GM18520 (cell line): ENCODE results near the gene SCAF1.

Experiments used
- ATAC-seq: cut with Tn5 transposase; IDR thresholded peaks from one replicate; pipeline ENCODE4 v1.9.1; 2021; ENCODE audit not compliant: unreplicated experiment

Gene SCAF1

DNA sequence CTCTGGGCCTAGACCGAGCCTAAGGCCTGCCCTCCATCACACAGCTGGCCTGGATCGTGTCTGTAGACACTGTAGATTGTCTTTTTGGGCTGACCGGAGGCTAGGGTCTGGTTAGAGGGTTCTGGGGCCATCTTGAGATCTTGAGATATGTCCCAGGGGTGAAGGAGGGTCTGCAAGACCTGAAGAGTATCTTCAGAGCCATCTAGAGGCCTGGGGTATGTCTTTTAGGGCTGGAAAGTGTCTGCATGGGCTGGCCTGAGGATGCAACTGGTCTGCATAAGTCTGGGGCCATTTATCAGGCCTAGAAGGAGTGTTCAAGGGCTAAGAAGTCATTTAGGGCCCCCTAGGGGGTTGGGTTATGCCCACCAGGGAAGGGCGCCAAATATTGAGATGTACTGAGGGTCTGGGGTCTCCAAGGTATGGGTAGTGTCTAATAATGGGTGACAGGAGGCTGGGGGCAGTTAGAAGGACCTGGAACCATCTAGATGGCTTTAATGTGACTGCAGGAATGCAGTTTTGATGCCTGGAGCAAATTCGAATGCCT is 555 bp downstream of the SCAF1 start:
- no peak for ATAC-seq

DNA sequence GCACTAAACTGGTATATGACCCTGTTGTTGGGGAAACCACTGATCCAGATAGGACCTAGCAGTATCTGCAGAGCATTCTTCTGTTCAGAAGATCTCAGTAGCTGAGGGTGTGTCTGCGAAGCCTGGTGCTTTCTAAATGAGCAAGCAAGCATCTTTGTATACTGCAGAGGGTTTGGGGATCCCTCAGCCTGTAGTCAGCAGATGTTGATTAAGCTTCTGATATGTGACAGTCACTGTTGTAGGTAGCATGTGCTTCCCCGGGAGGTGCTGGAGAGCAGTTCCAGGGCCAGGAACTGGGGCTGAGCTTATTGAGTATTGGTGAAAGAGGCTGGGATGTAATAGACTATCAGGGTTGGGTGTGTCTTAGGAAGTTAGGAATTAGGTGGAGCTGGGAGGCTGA is 1.5 kb downstream of the SCAF1 start:
- ATAC-seq, result no peak

DNA sequence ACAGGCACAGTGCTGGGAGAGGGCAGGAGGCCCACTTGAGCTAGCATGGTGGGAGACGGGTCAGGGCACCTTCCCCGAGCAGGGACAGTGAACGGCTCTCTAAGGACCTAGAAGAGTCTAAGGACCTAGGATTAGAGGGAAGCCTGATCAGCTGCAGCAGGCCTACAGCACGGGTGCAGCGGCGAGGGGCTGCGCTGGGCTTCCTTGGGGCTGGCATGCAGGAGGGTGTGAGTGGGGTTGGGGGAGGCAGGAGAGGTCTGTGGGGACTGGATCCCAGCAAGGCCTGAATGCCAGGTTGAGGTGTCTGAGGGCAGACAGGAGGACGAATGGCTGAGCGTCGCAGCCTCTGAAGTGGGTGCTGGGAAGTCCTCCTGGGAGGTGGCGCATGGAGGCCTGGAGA is 3.6 kb downstream of the SCAF1 start:
- ATAC-seq, result no peak

DNA sequence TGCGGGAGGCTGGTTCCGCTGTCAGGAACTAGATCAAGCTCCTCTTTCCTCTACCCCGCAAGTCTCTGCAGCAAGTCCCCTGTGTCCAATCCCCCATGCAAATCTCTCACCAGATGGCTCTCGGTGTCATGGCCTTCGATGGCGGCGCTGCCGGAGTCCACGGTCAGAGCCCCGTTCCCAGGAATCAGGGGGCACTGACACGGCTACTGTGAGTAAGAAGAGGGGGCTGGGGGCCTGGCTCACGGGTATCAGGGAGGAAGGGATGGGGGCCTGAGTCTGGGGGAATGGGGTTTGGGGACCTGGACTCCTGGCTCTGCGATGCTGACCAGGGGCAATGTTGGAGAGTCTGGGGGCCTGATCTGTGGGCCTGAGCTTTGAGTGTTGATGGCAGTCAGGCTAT is 4.0 kb downstream of the SCAF1 start:
- no peak for ATAC-seq

DNA sequence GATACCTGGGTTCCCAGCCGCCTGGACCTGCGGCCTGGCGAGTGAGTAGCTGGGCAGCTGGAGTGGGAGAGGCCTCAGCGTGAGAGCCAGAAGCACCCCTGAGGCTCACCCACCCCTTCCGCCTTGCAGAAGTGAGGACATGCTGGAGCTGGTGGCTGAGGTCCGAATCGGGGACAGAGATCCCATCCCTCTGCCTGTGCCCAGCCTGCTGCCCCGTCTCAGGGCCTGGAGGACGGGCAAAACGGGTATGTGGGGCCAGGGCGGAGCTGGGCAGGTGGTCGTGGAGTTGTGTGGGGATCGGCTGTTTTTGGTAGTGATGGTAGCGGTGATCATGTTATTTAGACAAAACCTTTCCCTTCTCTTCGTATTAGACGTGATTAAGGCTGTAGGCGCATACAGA is 4.6 kb downstream of the SCAF1 start:
- ATAC-seq, result no peak

DNA sequence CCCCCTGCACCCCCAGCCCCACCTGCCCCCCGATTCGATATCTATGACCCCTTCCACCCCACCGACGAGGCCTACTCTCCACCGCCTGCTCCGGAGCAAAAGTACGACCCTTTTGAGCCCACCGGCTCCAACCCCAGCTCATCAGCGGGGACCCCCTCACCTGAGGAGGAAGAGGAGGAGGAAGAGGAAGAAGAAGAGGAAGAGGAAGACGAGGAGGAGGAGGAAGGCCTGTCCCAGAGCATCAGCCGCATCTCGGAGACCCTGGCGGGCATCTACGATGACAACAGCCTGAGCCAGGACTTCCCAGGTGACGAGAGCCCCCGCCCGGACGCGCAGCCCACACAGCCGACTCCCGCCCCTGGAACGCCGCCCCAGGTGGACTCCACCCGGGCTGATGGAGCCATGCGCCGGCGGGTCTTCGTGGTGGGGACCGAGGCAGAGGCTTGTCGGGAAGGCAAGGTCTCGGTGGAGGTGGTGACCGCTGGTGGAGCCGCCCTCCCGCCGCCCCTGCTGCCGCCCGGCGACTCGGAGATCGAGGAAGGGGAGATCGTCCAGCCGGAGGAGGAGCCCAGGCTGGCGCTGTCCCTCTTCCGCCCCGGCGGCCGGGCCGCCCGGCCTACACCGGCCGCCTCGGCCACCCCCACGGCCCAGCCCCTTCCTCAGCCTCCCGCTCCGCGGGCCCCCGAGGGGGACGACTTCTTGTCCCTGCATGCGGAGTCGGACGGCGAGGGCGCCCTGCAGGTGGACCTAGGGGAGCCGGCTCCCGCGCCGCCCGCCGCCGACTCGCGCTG is 9.2 kb downstream of the SCAF1 start:
- no peak for ATAC-seq

DNA sequence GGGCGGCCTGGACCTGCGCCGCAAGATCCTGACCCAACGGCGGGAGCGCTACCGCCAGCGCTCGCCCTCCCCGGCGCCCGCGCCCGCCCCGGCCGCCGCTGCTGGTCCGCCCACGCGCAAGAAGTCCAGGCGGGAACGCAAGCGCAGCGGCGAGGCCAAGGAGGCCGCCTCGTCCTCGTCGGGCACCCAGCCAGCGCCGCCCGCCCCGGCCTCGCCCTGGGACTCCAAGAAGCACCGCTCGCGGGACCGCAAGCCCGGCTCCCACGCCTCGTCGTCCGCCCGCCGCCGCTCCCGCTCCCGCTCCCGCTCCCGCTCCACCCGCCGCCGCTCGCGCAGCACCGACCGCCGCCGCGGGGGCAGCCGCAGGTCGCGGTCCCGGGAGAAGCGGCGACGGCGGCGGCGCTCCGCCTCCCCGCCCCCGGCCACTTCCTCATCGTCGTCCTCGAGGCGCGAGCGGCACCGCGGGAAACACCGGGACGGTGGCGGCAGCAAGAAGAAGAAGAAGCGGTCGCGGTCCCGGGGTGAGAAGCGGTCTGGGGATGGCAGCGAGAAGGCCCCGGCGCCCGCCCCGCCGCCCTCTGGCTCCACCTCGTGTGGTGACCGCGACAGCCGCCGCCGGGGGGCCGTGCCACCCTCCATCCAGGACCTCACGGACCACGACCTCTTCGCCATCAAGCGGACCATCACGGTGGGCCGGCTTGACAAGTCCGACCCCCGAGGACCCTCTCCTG is 10.0 kb downstream of the SCAF1 start:
- ATAC-seq, result no peak

DNA sequence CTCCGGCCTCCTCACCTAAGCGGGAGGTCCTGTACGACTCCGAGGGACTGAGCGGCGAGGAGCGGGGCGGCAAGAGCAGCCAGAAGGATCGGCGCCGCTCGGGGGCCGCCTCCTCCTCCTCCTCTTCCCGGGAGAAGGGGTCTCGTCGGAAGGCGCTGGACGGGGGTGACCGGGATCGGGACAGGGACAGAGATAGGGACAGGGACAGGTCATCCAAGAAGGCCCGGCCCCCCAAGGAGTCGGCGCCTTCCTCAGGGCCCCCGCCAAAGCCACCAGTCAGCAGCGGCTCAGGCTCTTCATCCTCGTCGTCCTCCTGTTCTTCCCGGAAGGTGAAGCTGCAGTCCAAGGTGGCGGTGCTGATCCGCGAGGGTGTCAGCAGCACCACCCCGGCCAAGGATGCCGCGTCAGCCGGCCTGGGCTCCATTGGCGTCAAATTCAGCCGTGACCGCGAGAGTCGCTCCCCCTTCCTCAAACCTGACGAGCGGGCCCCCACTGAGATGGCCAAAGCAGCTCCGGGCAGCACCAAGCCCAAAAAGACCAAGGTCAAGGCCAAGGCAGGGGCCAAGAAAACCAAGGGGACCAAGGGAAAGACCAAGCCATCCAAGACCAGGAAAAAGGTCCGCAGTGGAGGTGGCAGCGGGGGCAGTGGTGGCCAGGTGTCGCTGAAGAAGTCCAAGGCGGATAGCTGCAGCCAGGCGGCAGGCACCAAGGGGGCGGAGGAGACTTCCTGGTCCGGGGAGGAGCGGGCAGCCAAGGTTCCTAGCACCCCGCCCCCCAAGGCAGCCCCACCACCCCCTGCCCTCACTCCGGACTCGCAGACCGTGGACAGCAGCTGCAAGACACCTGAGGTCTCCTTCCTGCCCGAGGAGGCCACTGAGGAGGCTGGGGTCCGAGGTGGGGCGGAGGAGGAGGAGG is 10.8 kb downstream of the SCAF1 start:
- no peak for ATAC-seq

DNA sequence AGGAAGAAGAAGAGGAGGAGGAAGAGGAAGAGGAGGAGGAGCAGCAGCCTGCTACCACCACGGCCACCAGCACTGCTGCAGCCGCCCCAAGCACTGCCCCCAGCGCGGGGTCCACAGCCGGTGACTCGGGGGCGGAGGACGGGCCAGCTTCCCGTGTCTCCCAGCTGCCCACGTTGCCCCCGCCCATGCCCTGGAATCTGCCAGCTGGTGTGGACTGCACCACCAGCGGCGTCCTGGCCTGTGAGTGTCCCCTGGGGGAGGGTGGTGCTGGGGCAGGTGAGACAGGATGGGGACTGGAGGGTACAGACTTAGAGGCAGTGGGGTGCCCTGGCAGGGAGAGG is 11.4 kb downstream of the SCAF1 start:
- no peak for ATAC-seq

DNA sequence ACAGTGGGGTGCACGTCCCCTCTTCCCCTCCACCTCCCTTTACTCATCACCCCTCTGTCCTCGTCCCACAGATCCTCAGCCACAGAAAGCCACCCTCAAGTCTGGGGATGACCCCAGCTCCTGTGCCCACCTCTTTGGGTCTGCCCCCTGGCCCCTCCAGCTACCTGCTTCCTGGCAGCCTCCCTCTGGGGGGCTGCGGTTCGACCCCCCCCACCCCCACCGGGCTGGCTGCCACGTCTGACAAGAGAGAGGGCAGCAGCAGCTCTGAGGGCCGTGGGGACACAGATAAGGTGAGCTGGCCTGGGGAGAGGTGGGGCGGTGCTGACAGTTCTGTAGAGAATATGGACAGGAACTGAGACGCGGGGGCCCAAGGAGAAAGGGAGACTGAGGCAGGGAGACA is 12.6 kb downstream of the SCAF1 start:
- ATAC-seq, result no peak

DNA sequence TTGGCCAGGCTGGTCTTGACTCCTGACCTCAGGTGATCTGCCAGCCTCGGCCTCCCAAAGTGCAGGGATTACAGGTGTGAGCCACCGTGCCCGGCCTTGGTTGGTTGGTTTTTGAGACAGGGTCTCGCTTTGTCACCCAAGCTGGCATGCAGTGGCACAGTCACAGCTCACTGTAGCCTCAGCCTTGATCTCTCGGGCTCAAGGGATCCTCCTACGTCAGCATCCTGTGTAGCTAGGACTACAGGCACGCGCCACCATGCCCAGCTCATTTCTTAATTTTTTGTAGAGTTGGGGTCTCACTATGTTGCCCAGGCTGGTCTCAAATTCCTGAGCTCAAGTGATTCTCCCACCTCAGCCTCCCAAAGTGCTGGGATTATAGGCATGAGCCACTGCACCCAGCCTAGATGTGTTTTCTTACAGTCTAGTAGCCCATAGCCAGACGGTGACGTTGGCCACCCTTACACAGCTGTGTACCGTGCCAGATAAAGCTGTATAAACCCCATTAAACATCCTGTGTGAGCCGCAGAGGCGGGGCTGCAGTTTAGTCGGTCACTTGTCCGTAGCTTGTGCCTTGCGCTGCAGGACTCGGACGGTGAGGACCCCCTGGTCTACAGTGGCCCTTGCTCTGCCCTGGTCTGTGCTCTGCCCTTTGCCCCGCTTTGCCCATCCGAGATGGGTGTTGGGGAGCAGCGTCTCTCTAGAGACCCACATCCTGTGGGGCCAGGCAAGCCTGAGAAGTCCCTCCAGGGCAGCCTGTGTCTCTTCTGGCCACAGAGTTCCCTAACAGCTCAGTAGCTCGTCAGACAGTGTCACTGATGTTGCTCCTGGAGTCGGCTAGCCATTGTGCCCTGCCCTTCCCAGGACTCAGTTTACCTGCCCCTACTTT is 13.8 kb downstream of the SCAF1 start:
- ATAC-seq, result no peak

DNA sequence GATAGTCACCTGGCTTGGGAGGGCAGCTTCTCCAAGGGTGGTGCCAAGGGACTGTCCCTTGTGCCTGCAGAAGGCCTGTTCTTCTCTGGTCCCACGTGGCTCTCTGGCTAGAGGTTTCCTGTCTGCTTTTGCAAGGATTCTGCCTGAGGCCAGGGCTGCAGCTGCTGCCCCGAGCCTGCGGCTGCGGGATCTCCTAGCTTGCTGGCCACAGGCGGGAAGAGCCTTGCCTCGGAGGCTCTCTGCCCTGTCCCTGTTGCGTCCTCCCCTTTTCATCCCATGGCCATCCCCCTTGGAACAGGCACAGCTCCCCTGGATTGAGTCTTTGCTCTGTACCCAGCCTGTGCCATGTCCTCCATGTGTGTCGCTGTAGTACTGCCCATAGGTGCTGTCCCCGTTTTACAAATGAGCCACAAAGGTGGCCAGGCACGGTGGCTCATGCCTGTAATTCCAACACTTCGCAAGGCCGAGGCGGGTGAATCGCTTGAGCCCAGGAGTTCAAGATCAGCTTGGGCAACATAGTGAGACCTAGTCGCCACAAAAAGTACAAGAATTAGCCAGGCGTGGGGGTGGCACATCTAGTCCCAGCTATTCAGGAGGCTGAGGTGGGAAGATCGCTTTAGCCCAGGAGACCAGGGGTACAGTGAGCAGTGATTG is 14.6 kb downstream of the SCAF1 start:
- ATAC-seq, result no peak

DNA sequence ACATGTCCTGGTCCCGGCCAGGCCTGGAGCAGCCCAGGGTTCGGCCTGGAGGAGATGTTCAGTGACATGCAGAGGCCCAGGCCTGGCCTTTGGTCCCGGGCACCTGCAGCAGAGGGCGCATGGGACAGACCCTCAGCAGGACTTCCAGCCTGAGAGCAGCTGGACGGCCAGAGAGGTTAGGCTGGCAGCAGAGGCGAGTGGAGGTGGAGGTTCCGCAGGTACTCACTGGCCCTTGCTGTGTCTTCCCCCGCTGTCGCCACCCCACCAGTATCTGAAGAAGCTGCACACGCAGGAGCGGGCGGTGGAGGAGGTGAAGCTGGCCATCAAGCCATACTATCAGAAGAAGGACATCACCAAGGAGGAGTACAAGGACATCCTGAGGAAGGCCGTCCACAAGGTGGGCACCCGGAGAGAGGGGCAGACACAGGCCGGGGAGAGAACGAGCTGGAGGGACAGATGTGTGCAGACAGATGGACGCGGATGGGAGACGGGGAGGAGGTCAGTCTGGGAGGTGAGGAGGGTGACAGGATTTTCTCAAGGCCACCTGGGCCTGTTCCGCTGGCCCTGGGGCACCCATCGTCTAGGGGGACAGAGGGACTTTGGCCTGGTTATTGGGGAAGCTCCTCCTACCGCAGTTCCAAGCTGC is 15.6 kb downstream of the SCAF1 start:
- no peak for ATAC-seq

DNA sequence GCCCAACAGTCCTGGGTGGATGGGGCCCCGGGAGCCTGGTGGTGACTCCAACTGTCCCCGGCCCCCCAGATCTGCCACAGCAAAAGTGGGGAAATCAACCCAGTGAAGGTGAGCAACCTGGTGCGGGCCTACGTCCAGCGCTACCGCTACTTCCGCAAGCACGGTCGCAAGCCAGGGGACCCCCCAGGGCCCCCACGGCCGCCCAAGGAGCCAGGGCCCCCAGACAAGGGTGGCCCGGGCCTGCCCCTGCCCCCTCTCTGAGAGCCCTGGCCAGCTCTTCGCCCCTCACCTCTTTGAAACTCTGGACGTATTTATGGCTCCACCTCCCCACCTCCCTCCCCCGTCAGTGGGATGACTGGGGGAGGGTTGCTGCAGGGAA is 16.1 kb downstream of the SCAF1 start:
- ATAC-seq, result no peak

DNA sequence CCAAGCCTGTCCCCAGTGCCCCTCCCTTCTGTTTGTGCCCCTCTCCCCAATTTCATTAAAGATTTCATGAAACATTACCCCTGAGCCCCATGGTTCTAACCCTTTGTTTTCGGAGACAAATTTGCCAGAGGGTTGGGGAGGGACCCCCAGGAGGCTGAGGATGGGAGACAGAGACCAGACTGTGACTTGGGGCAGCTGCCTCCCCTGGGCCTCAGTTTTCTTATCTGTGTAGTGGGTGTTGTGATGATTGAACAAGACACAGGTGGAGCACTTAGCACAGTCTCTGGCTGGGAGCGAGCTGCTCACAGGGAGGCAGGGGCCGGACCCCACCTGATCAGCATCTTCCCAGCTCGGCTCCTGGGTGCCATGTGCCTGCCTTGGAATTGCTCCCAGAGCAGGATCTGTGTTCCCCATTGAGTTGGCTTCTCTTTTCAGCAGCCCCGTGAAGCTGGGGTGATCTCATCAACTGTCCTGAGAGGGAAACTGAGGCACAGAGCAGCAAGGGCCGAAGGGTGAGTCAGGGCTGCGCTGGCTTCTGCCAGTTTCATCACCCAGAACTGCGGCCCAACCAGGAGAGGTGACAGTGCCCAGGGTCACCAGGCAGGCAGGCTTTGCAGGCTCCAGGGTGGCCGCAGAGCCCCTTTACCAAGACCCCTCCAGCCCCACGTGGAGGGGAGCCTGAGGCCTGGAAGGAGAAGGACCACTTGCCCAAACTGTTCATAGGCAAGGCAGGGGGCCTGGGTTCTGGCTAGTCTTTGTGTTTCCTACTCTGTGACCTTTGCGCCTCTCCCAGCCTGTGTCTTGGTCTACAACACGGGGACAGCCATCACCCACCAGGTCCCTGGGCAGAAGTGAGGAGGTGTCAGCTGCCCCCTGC is 16.8 kb downstream of the SCAF1 start:
- ATAC-seq, result no peak

DNA sequence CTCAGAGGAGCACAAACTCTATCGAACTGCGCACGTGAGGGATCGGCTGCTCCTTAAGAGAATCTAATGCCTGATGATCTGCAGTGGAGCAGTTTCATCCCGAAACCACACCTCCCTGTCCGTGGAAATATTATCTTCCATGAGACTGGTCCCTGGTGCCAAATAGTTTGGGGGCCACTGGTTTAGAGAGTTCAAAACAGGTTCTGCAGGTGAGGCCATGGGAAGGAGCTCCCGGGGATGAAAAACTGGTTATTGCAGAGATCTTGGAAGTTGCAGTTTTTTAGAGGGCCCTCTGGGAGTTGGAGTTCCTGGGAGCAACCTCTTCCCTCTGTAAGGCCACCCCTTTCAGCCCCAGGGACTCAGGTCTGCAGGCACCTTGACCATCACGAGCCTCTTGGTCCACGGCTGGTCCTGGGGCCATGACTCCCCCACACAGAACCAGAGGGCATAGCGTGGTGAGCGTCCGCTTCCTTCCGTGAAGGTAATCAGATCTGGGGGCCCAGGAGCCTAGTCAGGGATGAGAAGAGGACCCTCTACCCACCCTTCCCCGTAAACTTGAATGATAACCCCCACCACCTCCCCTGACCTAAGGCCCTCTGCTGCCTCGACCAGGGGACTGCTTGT is 18.4 kb downstream of the SCAF1 start:
- ATAC-seq, result no peak

DNA sequence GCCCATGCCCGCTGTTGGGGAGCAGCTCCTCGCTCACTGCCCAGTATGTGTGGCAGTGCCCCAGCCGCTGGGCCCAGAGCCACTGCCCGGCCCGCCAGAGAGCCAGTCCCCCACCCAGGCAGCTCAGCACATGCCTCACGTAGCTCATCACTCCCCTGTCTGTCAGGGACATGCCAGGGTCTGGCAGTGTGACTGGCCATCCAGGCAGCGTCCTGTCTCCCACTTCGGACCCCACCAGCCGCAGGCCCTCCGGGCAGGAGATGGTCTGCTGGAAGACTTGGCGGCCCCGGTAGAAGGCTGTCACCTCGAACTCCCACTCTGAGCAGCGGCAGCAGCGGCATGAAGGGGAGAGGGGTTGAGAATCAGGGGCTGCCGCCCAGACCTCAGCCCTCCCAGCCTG is 20.0 kb downstream of the SCAF1 start:
- ATAC-seq, result no peak

DNA sequence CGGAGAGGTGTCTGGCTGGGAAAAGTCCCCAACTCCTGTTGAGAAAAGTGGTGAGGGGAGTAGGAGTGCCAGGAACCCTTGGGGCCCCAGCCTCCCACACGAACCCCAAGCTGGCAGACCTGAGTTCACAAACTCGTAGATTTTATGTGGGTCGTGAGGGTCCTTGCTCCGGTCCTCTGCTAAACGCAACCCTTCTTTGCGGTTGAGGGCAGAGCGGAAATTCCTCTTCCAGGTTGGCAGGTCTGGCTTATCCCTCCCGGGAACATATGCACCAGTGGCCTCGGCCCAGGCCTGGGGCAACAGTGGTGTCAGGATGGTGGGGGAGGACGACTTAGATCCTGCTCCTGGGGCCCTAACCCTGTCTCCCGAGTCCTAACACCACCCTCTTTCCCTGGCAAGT is 21.2 kb downstream of the SCAF1 start:
- no peak for ATAC-seq
